Iris pigment epithelial cell (primary cell): ENCODE data around the gene GARNL3.

Experiments
- DNase-seq: peaks from one replicate; pipeline ENCODE4 v3.0.0-alpha.2; 2011; ENCODE audit warnings: low read depth

Gene GARNL3

GRCh38 chr9:127277770-127278169, 13.2 kb downstream of the GARNL3 start:
- no peak for DNase-seq

GRCh38 chr9:127278372-127278771, 13.8 kb downstream of the GARNL3 start:
- no peak for DNase-seq

- no peak for DNase-seq
Observed at GRCh38 chr9:127279717-127280285, 15.2 kb downstream of the GARNL3 start.

GRCh38 chr9:127280880-127281660, 16.5 kb downstream of the GARNL3 start:
- DNase-seq: no peak

GRCh38 chr9:127281891-127282290, 17.3 kb downstream of the GARNL3 start:
- no peak for DNase-seq

GRCh38 chr9:127282611-127283010, 18.0 kb downstream of the GARNL3 start:
- DNase-seq: no peak

GRCh38 chr9:127283135-127283534, 18.6 kb downstream of the GARNL3 start:
- DNase-seq: no peak

GRCh38 chr9:127283917-127284497, 19.4 kb downstream of the GARNL3 start:
- peak; percentile 53 for DNase-seq

GRCh38 chr9:127285965-127286364, 21.4 kb downstream of the GARNL3 start:
- DNase-seq: no peak

GRCh38 chr9:127290561-127291065, 26.0 kb downstream of the GARNL3 start:
- no peak for DNase-seq

- no peak for DNase-seq
Observed at GRCh38 chr9:127291246-127291778, 26.7 kb downstream of the GARNL3 start.

GRCh38 chr9:127292415-127292814, 27.8 kb downstream of the GARNL3 start:
- no peak for DNase-seq

GRCh38 chr9:127293328-127293727, 28.8 kb downstream of the GARNL3 start:
- no peak for DNase-seq

GRCh38 chr9:127293767-127294166, 29.2 kb downstream of the GARNL3 start:
- no peak for DNase-seq

GRCh38 chr9:127295005-127295404, 30.4 kb downstream of the GARNL3 start:
- no peak for DNase-seq

GRCh38 chr9:127300886-127301447, 36.4 kb downstream of the GARNL3 start:
- no peak for DNase-seq

- DNase-seq: no peak
Observed at GRCh38 chr9:127303830-127304229, 39.3 kb downstream of the GARNL3 start.

GRCh38 chr9:127305206-127305837, 40.7 kb downstream of the GARNL3 start:
- DNase-seq: no peak

GRCh38 chr9:127305838-127306226, 41.3 kb downstream of the GARNL3 start:
- no peak for DNase-seq

- DNase-seq: no peak
Observed at GRCh38 chr9:127307802-127308201, 43.2 kb downstream of the GARNL3 start.

GRCh38 chr9:127308652-127309434, 44.3 kb downstream of the GARNL3 start:
- DNase-seq: peak; percentile 69
